ENCODE results near the gene PEPD.

PEPD gene

GRCh38 chr19:33405553-33406461 is 115.8 kb downstream of the PEPD start:
- DNase-seq (ENCODE audit: low read depth), result no peak

- DNase-seq (ENCODE audit: low read depth), result no peak
These were observed 116.4 kb downstream of the PEPD start for GRCh38 chr19:33405254-33405552.

GRCh38 chr19:33404506-33405253 is 116.9 kb downstream of the PEPD start:
- DNase-seq (ENCODE audit: low read depth), result no peak

GRCh38 chr19:33403973-33404304 is 117.7 kb downstream of the PEPD start:
- DNase-seq (ENCODE audit: low read depth), result no peak

GRCh38 chr19:33403221-33403972 is 118.2 kb downstream of the PEPD start:
- no peak for DNase-seq (ENCODE audit: low read depth)

GRCh38 chr19:33402421-33403220 is 119.0 kb downstream of the PEPD start:
- DNase-seq (ENCODE audit: low read depth), result no peak

- no peak for DNase-seq (ENCODE audit: low read depth)
These were observed 119.7 kb downstream of the PEPD start for GRCh38 chr19:33401683-33402420.

- DNase-seq (ENCODE audit: low read depth), result no peak
These were observed 120.5 kb downstream of the PEPD start for GRCh38 chr19:33400856-33401682.

- no peak for DNase-seq (ENCODE audit: low read depth)
These were observed 121.6 kb downstream of the PEPD start for GRCh38 chr19:33399745-33400681.

GRCh38 chr19:33399081-33399744 is 122.4 kb downstream of the PEPD start:
- DNase-seq (ENCODE audit: low read depth), result no peak

GRCh38 chr19:33398361-33399060 is 123.1 kb downstream of the PEPD start:
- no peak for DNase-seq (ENCODE audit: low read depth)

- DNase-seq (ENCODE audit: low read depth), result no peak
These were observed 123.8 kb downstream of the PEPD start for GRCh38 chr19:33397536-33398360.

- no peak for DNase-seq (ENCODE audit: low read depth)
These were observed 124.7 kb downstream of the PEPD start for GRCh38 chr19:33396701-33397535.

GRCh38 chr19:33395561-33396550 is 125.7 kb downstream of the PEPD start:
- DNase-seq (ENCODE audit: low read depth), result no peak

All from HS-5 (cell line).